Right atrium auricular region (tissue), 2 donors: ENCODE data around the gene AOC2. TPM values are rescaled to one million over a fixed set of nuclear protein-coding genes. Genes with fewer than 3 reads are reported as not detected.
"Not testable (repeated sequence)": the region's sequence is repeated elsewhere in the genome, so short reads cannot be mapped to it uniquely, and the experiment has no call there.

Experiments
- DNase-seq: peaks from one replicate; pipeline ENCODE4 v3.0.0-alpha.2; 2019; ENCODE audit warnings: low spot score
- H3K27ac ChIP-seq, 2 donors: fragments of 200-600 bp; sonication (generic); 1 replicate in 1 of 2; 2 replicates in 1 of 2; pipeline ENCODE4 v1.5.1; 2016 to 2019
- H3K27me3 ChIP-seq, 2 donors: fragments of 200-600 bp; sonication (generic); one replicate each; pipeline versions ENCODE4 v1.5.1 to v1.6.0; 2017 to 2019
- H3K36me3 ChIP-seq: fragments of 200-600 bp; sonication (generic); one replicate; pipeline ENCODE4 v1.5.1; 2016
- H3K4me1 ChIP-seq, 2 donors: fragments of 200-600 bp; sonication (generic); one replicate each; pipeline versions ENCODE4 v1.5.1 to v1.6.0; 2017 to 2019
- H3K4me3 ChIP-seq, 2 donors: fragments of 200-600 bp; sonication (generic); 1 replicate in 1 of 2; 2 replicates in 1 of 2; pipeline ENCODE4 v1.5.1; 2017 to 2019; ENCODE audit warnings: mild to moderate bottlenecking in 1 of 2, moderate library complexity in 1 of 2
- H3K9me3 ChIP-seq, 2 donors: fragments of 200-600 bp; sonication (generic); one replicate each; pipeline ENCODE4 v1.5.1; 2019
- total RNA-seq, 2 donors: library from RNA; depleted of rRNA; stranded (reverse); fragments of >200 nt; gene quantifications; one replicate each; pipeline ENCODE4 v1.1.0, GENCODE V29; 2016
- TF ChIP-seq, protein P1 (sequence below), 2 donors: fragments of 200-600 bp; sonication (generic); IDR thresholded peaks; one replicate each; pipeline ENCODE4 v1.5.1; 2019; ENCODE audit warnings: antibody characterized with exemption in 2 of 2

Gene AOC2
- total RNA-seq, 2 donors from 2014 or later, result 0.55 TPM; not detected in 1

DNA sequence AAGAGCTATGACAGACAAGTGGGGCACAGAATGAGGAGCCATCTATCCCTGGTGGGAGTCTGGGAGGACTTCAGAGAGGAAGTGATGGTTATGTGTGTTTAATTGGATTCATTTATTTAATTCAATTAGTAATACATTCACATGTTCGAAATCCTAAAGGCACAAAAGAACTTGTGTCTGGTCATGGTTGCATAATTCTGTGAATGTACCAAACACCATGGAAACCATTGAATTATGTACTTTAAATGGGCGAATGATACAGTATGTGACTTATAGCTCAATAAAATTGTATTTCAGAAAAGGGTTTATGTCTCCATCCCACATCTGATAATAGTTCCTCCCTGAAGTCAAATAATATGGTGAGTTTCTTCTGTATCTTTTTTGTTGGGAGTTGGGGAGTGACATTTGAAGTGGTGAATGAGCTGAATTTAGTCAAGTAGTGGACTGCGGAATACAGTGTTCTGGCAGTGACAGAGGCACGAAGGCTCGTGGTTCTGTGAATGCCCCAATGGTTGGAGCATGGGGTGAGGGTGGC is 36.5 kb downstream of the AOC2 start:
- no peaks in the 10 kb centered on the region for H3K9me3 ChIP-seq
- no peaks in the 10 kb centered on the region for H3K27me3 ChIP-seq
- H3K4me1 ChIP-seq, result no peaks in the 10 kb centered on the region
- H3K27ac ChIP-seq, result no peak overlapping the region
- H3K36me3 ChIP-seq, result no peaks in the 10 kb centered on the region
- DNase-seq, result no peak
- no peak overlapping the region for H3K4me3 ChIP-seq
- TF ChIP-seq, protein P1, sequence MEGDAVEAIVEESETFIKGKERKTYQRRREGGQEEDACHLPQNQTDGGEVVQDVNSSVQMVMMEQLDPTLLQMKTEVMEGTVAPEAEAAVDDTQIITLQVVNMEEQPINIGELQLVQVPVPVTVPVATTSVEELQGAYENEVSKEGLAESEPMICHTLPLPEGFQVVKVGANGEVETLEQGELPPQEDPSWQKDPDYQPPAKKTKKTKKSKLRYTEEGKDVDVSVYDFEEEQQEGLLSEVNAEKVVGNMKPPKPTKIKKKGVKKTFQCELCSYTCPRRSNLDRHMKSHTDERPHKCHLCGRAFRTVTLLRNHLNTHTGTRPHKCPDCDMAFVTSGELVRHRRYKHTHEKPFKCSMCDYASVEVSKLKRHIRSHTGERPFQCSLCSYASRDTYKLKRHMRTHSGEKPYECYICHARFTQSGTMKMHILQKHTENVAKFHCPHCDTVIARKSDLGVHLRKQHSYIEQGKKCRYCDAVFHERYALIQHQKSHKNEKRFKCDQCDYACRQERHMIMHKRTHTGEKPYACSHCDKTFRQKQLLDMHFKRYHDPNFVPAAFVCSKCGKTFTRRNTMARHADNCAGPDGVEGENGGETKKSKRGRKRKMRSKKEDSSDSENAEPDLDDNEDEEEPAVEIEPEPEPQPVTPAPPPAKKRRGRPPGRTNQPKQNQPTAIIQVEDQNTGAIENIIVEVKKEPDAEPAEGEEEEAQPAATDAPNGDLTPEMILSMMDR (IDR thresholded peaks at IDR 0.05), result no peak

DNA sequence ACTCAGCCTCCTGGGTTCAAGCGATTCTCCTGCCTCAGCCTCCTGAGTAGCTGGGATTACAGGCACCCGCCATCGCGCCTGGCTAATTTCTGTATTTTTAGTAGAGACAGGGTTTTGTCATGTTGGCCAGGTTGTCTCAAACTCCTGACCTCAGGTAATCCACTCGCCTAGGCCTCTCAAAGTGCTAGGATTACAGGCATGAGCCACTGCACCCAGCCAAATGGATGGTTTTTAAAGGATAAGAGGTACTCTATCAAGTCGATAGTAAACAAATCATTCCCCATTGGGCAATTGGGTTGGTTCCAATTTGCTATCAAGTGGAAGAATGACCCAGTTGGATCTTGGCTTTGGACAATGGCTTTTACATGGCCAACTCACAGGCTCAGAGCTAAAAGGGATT is 37.3 kb downstream of the AOC2 start:
- DNase-seq, H3K27ac ChIP-seq, H3K9me3 ChIP-seq, H3K4me3 ChIP-seq, H3K36me3 ChIP-seq, H3K27me3 ChIP-seq, H3K4me1 ChIP-seq: not testable (repeated sequence)

DNA sequence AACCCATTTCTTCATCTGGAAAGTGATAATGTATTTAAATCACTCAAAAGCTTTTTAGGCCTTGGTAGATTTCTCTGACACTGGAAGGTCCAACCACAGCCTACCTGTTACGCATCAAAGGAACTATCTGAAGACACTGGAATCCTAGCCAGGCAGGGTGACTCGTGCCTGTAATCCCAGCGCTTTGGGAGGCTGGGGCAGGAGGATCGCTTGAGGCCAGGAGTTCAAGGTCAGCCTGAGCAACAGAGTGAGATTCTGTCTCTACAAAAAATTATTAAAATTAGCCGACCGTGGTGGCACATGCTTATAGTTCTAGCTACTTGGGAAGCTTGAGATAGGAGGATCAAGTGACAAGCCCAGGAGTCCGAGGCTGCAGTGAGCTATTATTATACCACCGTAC is 37.8 kb downstream of the AOC2 start:
- Histone ChIP-seq H3K27ac (no peak overlapping the region), H3K4me1 (no peaks in the 10 kb centered on the region), H3K27me3 (no peaks in the 10 kb centered on the region), H3K9me3 (no peaks in the 10 kb centered on the region), H3K4me3 (no peak overlapping the region), H3K36me3 (no peaks in the 10 kb centered on the region)
- TF ChIP-seq, protein P1 (IDR thresholded peaks at IDR 0.05), result no peak
- no peak for DNase-seq

DNA sequence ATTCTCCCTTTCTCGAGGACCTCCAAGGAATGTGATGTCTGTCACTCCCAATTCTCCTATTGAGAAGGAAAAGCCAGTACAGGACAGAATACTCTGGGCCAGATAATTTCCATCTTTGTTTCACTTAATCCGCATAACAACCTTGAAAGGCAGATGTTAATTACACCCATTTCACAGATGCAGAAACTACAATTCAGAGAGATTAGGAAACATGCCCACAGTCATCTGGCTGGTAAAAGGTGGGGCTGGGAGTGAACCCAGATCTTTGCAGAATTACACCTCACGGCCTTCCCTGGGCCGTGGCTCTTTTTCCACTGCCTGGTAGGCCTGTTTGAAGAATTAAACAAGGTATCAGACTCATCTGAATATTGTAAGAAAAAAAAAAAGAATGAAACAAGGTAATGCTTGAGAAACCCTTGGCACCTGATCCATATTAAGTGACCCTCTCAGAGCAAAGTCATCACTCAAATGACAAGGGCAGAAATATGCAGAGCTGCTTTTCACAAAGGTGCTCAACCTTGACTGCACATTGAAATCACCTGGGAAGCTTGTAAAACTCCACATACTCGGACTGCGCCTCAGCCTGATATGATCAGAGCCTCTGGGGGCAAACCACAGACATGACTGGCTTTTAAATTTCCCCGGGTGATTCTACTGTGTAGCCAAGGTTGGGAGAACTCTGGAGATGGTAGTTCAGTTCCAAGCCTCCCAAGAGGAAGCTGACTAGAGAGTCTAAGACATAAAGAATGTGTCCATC is 39.6 kb downstream of the AOC2 start:
- no peaks in the 10 kb centered on the region for H3K36me3 ChIP-seq
- DNase-seq, result no peak
- TF ChIP-seq, protein P1 (IDR thresholded peaks at IDR 0.05), result no peak

DNA sequence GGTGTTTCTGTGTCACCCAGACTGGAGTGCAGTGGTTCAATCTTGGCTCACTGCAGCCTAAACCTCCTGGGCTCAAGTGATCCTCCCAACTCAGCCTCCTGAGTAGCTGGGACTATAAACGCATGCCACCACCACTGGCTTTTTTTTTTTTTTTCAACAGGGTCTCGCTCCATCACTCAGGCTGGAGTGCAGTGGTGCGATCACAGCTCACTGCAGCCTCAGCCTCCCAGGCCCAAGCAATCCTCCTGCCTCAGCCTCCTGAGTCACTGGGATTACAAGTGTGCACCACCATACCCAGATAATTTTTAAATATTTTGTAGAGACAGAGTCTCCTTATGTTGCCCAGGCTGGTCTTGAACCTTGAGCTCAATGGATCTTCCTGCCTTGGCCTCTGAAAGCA is 41.4 kb downstream of the AOC2 start:
- not testable (repeated sequence) for H3K9me3 ChIP-seq, H3K4me3 ChIP-seq, H3K4me1 ChIP-seq, H3K27me3 ChIP-seq, H3K36me3 ChIP-seq, H3K27ac ChIP-seq, DNase-seq

More for the DNA sequence above, 39.6 kb downstream of the AOC2 start:
- Histone ChIP-seq H3K4me3 (no peak overlapping the region), H3K9me3 (no peaks in the 10 kb centered on the region), H3K27me3 (no peaks in the 10 kb centered on the region), H3K27ac (no peak overlapping the region), H3K4me1 (no peaks in the 10 kb centered on the region)

DNA sequence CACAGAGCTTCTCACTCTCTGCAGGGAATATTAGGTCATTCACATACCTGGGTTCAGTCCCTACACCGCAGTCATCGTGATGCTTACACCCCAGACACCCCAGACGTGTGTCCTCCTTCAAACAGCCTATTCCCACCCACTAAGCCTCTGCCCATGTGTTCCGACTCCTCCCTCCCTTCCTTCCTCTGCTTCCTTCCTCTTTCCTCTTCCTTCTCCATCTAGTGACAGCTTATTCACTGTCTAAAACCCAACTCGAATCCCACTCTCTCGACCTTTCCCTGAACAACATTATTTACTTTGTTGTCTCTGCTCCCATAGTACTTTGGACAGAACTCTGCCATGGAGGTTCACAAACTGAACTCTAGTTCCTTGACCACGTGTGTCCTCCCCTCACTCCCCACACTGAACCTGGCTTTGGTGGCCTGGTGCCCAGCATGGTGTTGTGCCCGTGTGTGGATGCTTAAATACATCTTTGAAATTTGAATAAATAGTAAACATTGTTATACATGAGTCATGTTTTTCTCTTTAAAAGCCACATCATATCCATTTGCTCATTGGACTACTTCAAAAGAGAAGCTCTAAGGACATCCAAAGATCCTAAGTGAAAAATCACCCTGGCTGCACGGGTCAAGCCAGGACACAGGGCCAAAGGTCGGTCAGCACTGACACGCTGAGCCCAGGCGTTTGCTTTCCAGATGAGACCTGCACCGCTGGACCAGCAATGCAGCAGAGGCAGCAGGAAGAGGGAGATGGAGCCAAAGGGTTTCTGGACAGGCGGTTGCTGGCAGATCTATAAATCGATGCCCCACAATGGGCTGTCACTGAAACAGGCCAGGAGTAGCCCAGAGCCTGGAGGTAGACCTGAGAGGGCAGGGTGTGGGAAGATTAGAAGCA is 42.1 kb downstream of the AOC2 start:
- TF ChIP-seq, protein P1 (IDR thresholded peaks at IDR 0.05), result no peak
- Histone ChIP-seq H3K4me3 (no peak overlapping the region), H3K36me3 (no peaks in the 10 kb centered on the region), H3K27me3 (no peaks in the 10 kb centered on the region), H3K9me3 (no peaks in the 10 kb centered on the region), H3K27ac (no peak overlapping the region), H3K4me1 (peaks cover 0 to 13% of the 10 kb centered on the region in 2 donors)
- no peak for DNase-seq
